HL-60 (cell line): ENCODE measurements around the gene OR8D4.

ENCODE experiments used
- DNase-seq, 2 experiments: peaks; one replicate each; pipeline ENCODE4 v3.0.0-alpha.2; 2010 to 2020; ENCODE audit warnings: low read depth in 1 of 2, low spot score in 1 of 2
- H3K27ac ChIP-seq: fragments of 250-450 bp; sonication (Bioruptor Pico); replicated peaks from 2 replicates; pipeline ENCODE4 v1.5.1; 2020; ENCODE audit warnings: mild to moderate bottlenecking, moderate library complexity
- H3K27me3 ChIP-seq: fragments of 250-450 bp; sonication (Bioruptor Pico); 2 replicates; pipeline ENCODE4 v1.5.1; 2021; ENCODE audit warnings: mild to moderate bottlenecking, moderate library complexity; ENCODE audit not compliant: insufficient read depth, poor library complexity, severe bottlenecking
- H3K4me3 ChIP-seq: replicated peaks from 2 replicates; pipeline ENCODE4 v1.5.1; 2011; ENCODE audit warnings: mild to moderate bottlenecking, control low read depth, low read length; ENCODE audit not compliant: insufficient read depth
- CTCF ChIP-seq: IDR thresholded peaks from one replicate; pipeline ENCODE4 v1.5.1; 2011; ENCODE audit warnings: low read length, control low read depth, inconsistent platforms; ENCODE audit not compliant: insufficient read depth
- GABPA ChIP-seq: IDR thresholded peaks from 2 replicates; pipeline ENCODE4 v1.6.1; 2012; ENCODE audit warnings: low read depth
- POLR2AphosphoS5 ChIP-seq: IDR thresholded peaks from 2 replicates; pipeline ENCODE4 v1.6.1; 2012; ENCODE audit warnings: low read depth
- SPI1 ChIP-seq: IDR thresholded peaks from 2 replicates; pipeline ENCODE4 v1.6.1; 2012; ENCODE audit warnings: low read depth, mild to moderate bottlenecking, borderline replicate concordance
- long read RNA-seq: library from polyadenylated mRNA; unstranded; transcript quantifications from one replicate; pipeline ENCODE4 v2.0.0, GENCODE V29; 2020
- TF ChIP-seq, protein P1 (sequence below): IDR thresholded peaks from 2 replicates; pipeline ENCODE4 v1.6.1; 2012; ENCODE audit warnings: low read depth; ENCODE audit not compliant: insufficient replicate concordance

Gene OR8D4
- long read RNA-seq = 0 reads

DNA sequence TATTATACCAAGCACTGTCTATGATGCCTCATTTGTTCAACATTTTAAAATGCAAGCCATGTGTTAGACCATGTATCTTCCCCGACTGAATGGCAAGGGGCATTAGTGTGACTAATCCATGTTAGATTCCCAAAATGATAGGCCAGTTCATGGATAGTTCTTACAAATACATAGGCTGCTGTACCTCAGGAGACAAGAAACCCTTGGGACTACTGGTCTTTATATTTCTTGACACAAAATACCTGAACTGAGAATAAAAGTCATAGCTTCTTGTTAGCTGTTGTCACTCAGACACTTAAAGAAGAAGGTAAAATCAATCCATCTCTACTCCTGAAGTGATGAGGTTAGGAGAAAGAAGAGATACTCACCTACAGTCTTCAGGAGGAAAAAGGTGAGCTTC lies at the start of gene OR8D4:
TSS of gene OR8D4 (plus strand) at position 301 of the 400 bp plus-strand sequence. CDS start 4,265 bp downstream, outside the sequence.
- no peak for DNase-seq
- H3K27ac ChIP-seq = no peak within 1 kb of the TSS
- H3K27me3 ChIP-seq = no peaks in the 10 kb centered on the region
- TF ChIP-seq, protein P1, sequence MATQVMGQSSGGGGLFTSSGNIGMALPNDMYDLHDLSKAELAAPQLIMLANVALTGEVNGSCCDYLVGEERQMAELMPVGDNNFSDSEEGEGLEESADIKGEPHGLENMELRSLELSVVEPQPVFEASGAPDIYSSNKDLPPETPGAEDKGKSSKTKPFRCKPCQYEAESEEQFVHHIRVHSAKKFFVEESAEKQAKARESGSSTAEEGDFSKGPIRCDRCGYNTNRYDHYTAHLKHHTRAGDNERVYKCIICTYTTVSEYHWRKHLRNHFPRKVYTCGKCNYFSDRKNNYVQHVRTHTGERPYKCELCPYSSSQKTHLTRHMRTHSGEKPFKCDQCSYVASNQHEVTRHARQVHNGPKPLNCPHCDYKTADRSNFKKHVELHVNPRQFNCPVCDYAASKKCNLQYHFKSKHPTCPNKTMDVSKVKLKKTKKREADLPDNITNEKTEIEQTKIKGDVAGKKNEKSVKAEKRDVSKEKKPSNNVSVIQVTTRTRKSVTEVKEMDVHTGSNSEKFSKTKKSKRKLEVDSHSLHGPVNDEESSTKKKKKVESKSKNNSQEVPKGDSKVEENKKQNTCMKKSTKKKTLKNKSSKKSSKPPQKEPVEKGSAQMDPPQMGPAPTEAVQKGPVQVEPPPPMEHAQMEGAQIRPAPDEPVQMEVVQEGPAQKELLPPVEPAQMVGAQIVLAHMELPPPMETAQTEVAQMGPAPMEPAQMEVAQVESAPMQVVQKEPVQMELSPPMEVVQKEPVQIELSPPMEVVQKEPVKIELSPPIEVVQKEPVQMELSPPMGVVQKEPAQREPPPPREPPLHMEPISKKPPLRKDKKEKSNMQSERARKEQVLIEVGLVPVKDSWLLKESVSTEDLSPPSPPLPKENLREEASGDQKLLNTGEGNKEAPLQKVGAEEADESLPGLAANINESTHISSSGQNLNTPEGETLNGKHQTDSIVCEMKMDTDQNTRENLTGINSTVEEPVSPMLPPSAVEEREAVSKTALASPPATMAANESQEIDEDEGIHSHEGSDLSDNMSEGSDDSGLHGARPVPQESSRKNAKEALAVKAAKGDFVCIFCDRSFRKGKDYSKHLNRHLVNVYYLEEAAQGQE = no peak
- TF ChIP-seq POLR2AphosphoS5 (no peak), SPI1 (no peak), GABPA (no peak), CTCF (no peak)
- H3K4me3 ChIP-seq = no peak within 1 kb of the TSS

DNA sequence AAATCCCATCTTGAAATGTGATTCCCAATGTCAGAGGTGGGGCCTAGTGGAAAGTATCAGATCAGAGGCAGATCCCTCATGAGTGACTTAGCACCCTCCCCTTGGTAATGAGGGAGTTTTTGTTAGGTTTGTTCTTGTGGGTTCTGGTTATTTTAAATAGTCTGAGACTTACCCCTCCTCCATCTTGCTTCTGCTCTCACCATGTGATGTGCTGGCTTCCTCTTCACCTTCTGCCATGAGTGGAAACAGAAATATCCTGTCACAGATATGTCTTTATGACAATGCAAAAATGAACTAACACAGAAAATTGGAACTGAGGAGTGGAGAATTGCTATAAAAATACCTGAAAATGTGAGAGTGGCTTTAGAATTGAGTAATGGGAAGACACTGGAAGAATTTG lies 49.6 kb upstream of the OR8D4 start:
- H3K27ac ChIP-seq = no peak overlapping the region
- H3K27me3 ChIP-seq = no peaks in the 10 kb centered on the region
- TF ChIP-seq CTCF (no peak), SPI1 (no peak), GABPA (no peak)
- TF ChIP-seq, protein P1 = no peak
- DNase-seq = no peak
- H3K4me3 ChIP-seq = no peak overlapping the region

DNA sequence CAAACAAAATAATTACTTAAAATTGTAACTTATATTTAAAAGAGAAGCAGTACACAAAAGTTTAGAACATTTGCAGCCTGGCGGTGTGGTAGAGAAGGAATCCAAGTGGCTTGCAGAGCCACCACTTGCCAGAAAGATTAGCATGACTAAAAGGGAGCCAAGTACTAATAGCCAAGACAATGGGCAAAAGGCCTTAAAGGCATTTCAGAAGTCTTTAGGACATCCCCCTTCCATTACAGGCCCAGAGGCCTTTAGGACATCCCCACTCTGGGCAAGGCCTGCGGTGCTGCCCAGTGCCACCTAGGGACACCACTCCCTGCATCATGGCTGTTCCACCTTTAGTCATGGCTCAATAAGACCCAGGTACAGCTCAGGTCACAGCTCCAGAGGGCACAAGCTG lies 48.9 kb upstream of the OR8D4 start:
- Histone ChIP-seq H3K27ac (no peak overlapping the region), H3K27me3 (no peaks in the 10 kb centered on the region), H3K4me3 (no peak overlapping the region)
- no peak for TF ChIP-seq POLR2AphosphoS5
- no peak for TF ChIP-seq SPI1
- TF ChIP-seq, protein P1 = no peak
- no peak for TF ChIP-seq GABPA
- TF ChIP-seq CTCF = no peak
- no peak for DNase-seq
